H1 (cell line): ENCODE results near the gene WDR33. TPM values are rescaled to one million over a fixed set of nuclear protein-coding genes. Genes with fewer than 3 reads are reported as not detected.
"Not testable (repeated sequence)": the region's sequence is repeated elsewhere in the genome, so short reads cannot be mapped to it uniquely, and the experiment has no call there.

Source experiments
- CTCF ChIA-PET: fragments of 300-600 bp; sonication (Branson Sonifier 250); formaldehyde crosslinking; loops from one replicate; lab custom pipeline; 2021; ENCODE audit not compliant: partially characterized antibody; lab: Charles Lee
- POLR2A ChIA-PET: fragments of 300-600 bp; sonication (Branson Sonifier 250); formaldehyde crosslinking; loops from one replicate; lab custom pipeline; 2021; ENCODE audit warnings: inconsistent platforms; ENCODE audit not compliant: partially characterized antibody; lab: Charles Lee
- DNase-seq, 2 experiments: peaks; one replicate each; pipeline versions ENCODE4 v3.0.0 to v3.0.0-alpha.2; 2010 to 2022; ENCODE audit warnings: low spot score in 2 of 2, low read depth in 1 of 2, mixed read lengths in 1 of 2
- FAIRE-seq: peaks from 2 replicates; lab custom pipeline; 2011; peaks lifted over from hg19 to GRCh38; lab: Jason Lieb, UNC
- H2AFZ ChIP-seq: 2 replicates; pipeline ENCODE4 v1.8.1; 2012; ENCODE audit warnings: low read length, inconsistent platforms
- H2AK5ac ChIP-seq: 2 replicates; pipeline ENCODE4 v1.6.1; 2013; ENCODE audit warnings: low read depth, low read length
- H2BK120ac ChIP-seq: replicated peaks from 2 replicates; pipeline ENCODE3; 2013; ENCODE audit warnings: low read depth, low read length, inconsistent platforms
- H2BK12ac ChIP-seq: 2 replicates; pipeline ENCODE4 v1.6.1; 2013; ENCODE audit warnings: low read depth, low read length
- H2BK15ac ChIP-seq: 2 replicates; pipeline ENCODE4 v1.6.1; 2013; ENCODE audit warnings: low read length
- H2BK20ac ChIP-seq: 2 replicates; pipeline ENCODE4 v1.6.1; 2013; ENCODE audit warnings: low read length
- H2BK5ac ChIP-seq: 2 replicates; pipeline ENCODE4 v1.6.1; 2013; ENCODE audit warnings: low read depth, low read length
- H3K14ac ChIP-seq: 2 replicates; pipeline ENCODE4 v1.6.1; 2013; ENCODE audit warnings: inconsistent platforms; ENCODE audit not compliant: insufficient read length
- H3K18ac ChIP-seq: 2 replicates; pipeline ENCODE4 v1.6.1; 2013; ENCODE audit warnings: low read length; ENCODE audit errors: extremely low read depth
- H3K23ac ChIP-seq: 2 replicates; pipeline ENCODE4 v1.6.1; 2013; ENCODE audit warnings: inconsistent platforms; ENCODE audit not compliant: insufficient read length
- H3K23me2 ChIP-seq: 2 replicates; pipeline ENCODE4 v1.6.1; 2013; ENCODE audit warnings: low read depth, low read length
- H3K27ac ChIP-seq: 2 replicates; pipeline ENCODE4 v1.6.1; 2011; ENCODE audit warnings: low read depth, low read length, inconsistent platforms
- H3K27me3 ChIP-seq, 4 experiments: replicated peaks in 1 of 4; 1 replicate in 1 of 4; 2 replicates in 3 of 4; pipeline versions ENCODE4 v1.6.1 to v1.8.1; 2011 to 2013; ENCODE audit warnings: low read length in 3 of 4, mild to moderate bottlenecking in 3 of 4, inconsistent platforms in 2 of 4, mixed read lengths in 2 of 4, moderate library complexity in 1 of 4; ENCODE audit not compliant: control insufficient read depth in 3 of 4, insufficient read depth in 3 of 4; ENCODE audit errors: extremely low read depth in 1 of 4
- H3K36me3 ChIP-seq, 4 experiments: 2 replicates each; pipeline versions ENCODE4 v1.6.1 to v1.8.1; 2011 to 2013; ENCODE audit warnings: mild to moderate bottlenecking in 4 of 4, low read length in 3 of 4, moderate library complexity in 2 of 4, control low read depth in 1 of 4, inconsistent platforms in 1 of 4; ENCODE audit not compliant: insufficient read depth in 4 of 4, control insufficient read depth in 2 of 4
- H3K4ac ChIP-seq: replicated peaks from 2 replicates; pipeline ENCODE3; 2013; ENCODE audit warnings: low read length, low read depth, mixed read lengths, inconsistent platforms; ENCODE audit not compliant: insufficient read length
- H3K4me1 ChIP-seq, 4 experiments: replicated peaks in 1 of 4; 1 replicate in 1 of 4; 2 replicates in 3 of 4; pipeline versions ENCODE4 v1.6.1 to v1.8.1; 2011 to 2013; ENCODE audit warnings: low read length in 3 of 4, inconsistent platforms in 2 of 4, mixed read lengths in 1 of 4; ENCODE audit not compliant: insufficient read depth in 4 of 4, control insufficient read depth in 3 of 4
- H3K4me2 ChIP-seq, 2 experiments: 2 replicates each; pipeline versions ENCODE4 v1.6.1 to v1.8.1; 2011 to 2013; ENCODE audit warnings: low read depth in 2 of 2, low read length in 2 of 2, control low read depth in 1 of 2, inconsistent platforms in 1 of 2, mild to moderate bottlenecking in 1 of 2; ENCODE audit not compliant: insufficient read depth in 1 of 2
- H3K4me3 ChIP-seq, 4 experiments: fragments of 200-600, 300-600 bp in 1 of 4; sonication (generic), shearing (Covaris generic), sonication (Bioruptor Twin) in 1 of 4; 2 replicates each; pipeline versions ENCODE4 v1.5.1 to v1.8.1; 2011 to 2016; ENCODE audit warnings: low read length in 4 of 4, low read depth in 3 of 4, control low read depth in 2 of 4, inconsistent platforms in 2 of 4, mild to moderate bottlenecking in 2 of 4, mixed read lengths in 1 of 4, moderate library complexity in 1 of 4; ENCODE audit not compliant: insufficient read depth in 2 of 4; ENCODE audit errors: extremely low read depth in 1 of 4
- H3K56ac ChIP-seq: replicated peaks from 2 replicates; pipeline ENCODE3; 2013; ENCODE audit warnings: low read depth, mild to moderate bottlenecking, mixed read lengths, low read length, inconsistent platforms; ENCODE audit not compliant: insufficient read length
- H3K79me1 ChIP-seq: 2 replicates; pipeline ENCODE4 v1.6.1; 2013; ENCODE audit warnings: low read depth, low read length, control low read depth
- H3K79me2 ChIP-seq, 2 experiments: 2 replicates each; pipeline versions ENCODE4 v1.6.1 to v1.8.1; 2012 to 2013; ENCODE audit warnings: low read length in 2 of 2, mild to moderate bottlenecking in 2 of 2, inconsistent platforms in 1 of 2; ENCODE audit not compliant: insufficient read depth in 2 of 2, control insufficient read depth in 1 of 2
- H3K9ac ChIP-seq, 4 experiments: replicated peaks in 1 of 4; 1 replicate in 1 of 4; 2 replicates in 3 of 4; pipeline versions ENCODE4 v1.6.1 to v1.8.1; 2011 to 2013; ENCODE audit warnings: low read depth in 3 of 4, low read length in 3 of 4, control low read depth in 2 of 4, mild to moderate bottlenecking in 2 of 4, moderate library complexity in 2 of 4, inconsistent platforms in 1 of 4; ENCODE audit errors: extremely low read depth in 1 of 4
- H3K9me3 ChIP-seq, 2 experiments: 2 replicates each; pipeline versions ENCODE4 v1.6.1 to v1.8.1; 2012 to 2013; ENCODE audit warnings: mild to moderate bottlenecking in 2 of 2, moderate library complexity in 2 of 2, control low read depth in 1 of 2, inconsistent platforms in 1 of 2, low read depth in 1 of 2, low read length in 1 of 2, mixed read lengths in 1 of 2; ENCODE audit not compliant: insufficient read depth in 2 of 2
- H4K20me1 ChIP-seq, 2 experiments: replicated peaks in 1 of 2; 2 replicates each; pipeline versions ENCODE3 to v1.8.1; 2011 to 2013; ENCODE audit warnings: inconsistent platforms in 2 of 2, low read length in 2 of 2, mild to moderate bottlenecking in 1 of 2; ENCODE audit not compliant: insufficient read depth in 2 of 2, control insufficient read depth in 1 of 2
- H4K5ac ChIP-seq: 2 replicates; pipeline ENCODE4 v1.6.1; 2013; ENCODE audit warnings: low read length, low read depth, mixed read lengths, inconsistent platforms; ENCODE audit not compliant: insufficient read length
- H4K8ac ChIP-seq: 2 replicates; pipeline ENCODE4 v1.8.0; 2013; ENCODE audit warnings: mild to moderate bottlenecking, moderate library complexity, low read length, inconsistent platforms; ENCODE audit not compliant: insufficient read depth; ENCODE audit errors: extremely low read depth
- H4K91ac ChIP-seq: replicated peaks from 2 replicates; pipeline ENCODE3; 2013; ENCODE audit warnings: low read length, mixed read lengths, inconsistent platforms; ENCODE audit not compliant: insufficient read length
- KDM1A ChIP-seq: fragments of 200-600, 300-600 bp; sonication (generic); IDR thresholded peaks from 2 replicates; pipeline ENCODE4 v1.7.1; 2016; ENCODE audit warnings: mild to moderate bottlenecking, low read length, borderline replicate concordance
- MAX ChIP-seq: IDR thresholded peaks from 2 replicates; pipeline ENCODE4 v1.6.1; 2012; ENCODE audit warnings: inconsistent platforms
- RAD21 ChIP-seq, 2 experiments: IDR thresholded peaks in 1 of 2; conservative IDR thresholded peaks in 1 of 2; 2 replicates each; pipeline ENCODE4 v1.6.1; 2011; ENCODE audit warnings: low read depth in 2 of 2, low read length in 2 of 2, improper control_type of control experiment in 1 of 2, inconsistent platforms in 1 of 2, mild to moderate bottlenecking in 1 of 2, moderate library complexity in 1 of 2
- RFX5 ChIP-seq: IDR thresholded peaks from 2 replicates; pipeline ENCODE4 v1.6.1; 2011; ENCODE audit warnings: low read depth, low read length, improper control_type of control experiment, borderline replicate concordance
- RNF2 ChIP-seq: fragments of 200-900, 300-1000 bp; sonication (generic); IDR thresholded peaks from 2 replicates; pipeline ENCODE4 v1.7.1; 2016; ENCODE audit warnings: borderline replicate concordance, low read depth, mild to moderate bottlenecking, antibody characterized with exemption, low read length; ENCODE audit not compliant: poor library complexity, severe bottlenecking; ENCODE audit errors: missing control alignments
- SIX5 ChIP-seq: IDR thresholded peaks from 2 replicates; pipeline ENCODE4 v1.6.1; 2011; ENCODE audit warnings: mild to moderate bottlenecking, low read depth, low read length
- SP2 ChIP-seq: IDR thresholded peaks from 2 replicates; pipeline ENCODE4 v1.6.1; 2012; ENCODE audit warnings: mild to moderate bottlenecking, low read length, inconsistent platforms
- SUZ12 ChIP-seq: fragments of 200-600 bp; sonication (generic); IDR thresholded peaks from 2 replicates; pipeline ENCODE4 v1.6.1; 2012; ENCODE audit warnings: mild to moderate bottlenecking, inconsistent platforms, low read length, moderate library complexity, mixed read lengths
- WGBS, 2 experiments: shearing (Covaris generic) in 1 of 2; methylation state at CpG; one replicate each; pipeline versions ENCODE4 v1.1.6 to v1.1.7; 2013 to 2015; ENCODE audit warnings: low lambda C conversion rate in 2 of 2, mixed read lengths in 2 of 2, inconsistent platforms in 1 of 2, low coverage in 1 of 2, missing lambda C conversion rate in 1 of 2; ENCODE audit not compliant: insufficient replicate concordance in 2 of 2, insufficient coverage in 1 of 2, insufficient read length in 1 of 2; ENCODE audit errors: extremely low coverage in 1 of 2, missing lambda C conversion rate in 1 of 2; 5-methylcytosine and 5-hydroxymethylcytosine counted together
- polyA plus RNA-seq, 7 experiments: library from polyadenylated mRNA; depleted of rRNA in 3 of 7; stranded (reverse) in 5 of 7; unstranded in 2 of 7; fragments of >200 nt in 5 of 7; fragments of 200-250 nt in 2 of 7; gene quantifications; 1 replicate in 5 of 7; 2 replicates in 1 of 7; 4 replicates in 1 of 7; pipeline versions ENCODE4 v1.2.1 to v1.2.3, GENCODE V29; 2011 to 2013; ENCODE audit warnings: missing spikeins in 2 of 7, mixed read lengths in 2 of 7
- total RNA-seq: library from RNA; stranded (reverse); fragmentation: NEBNext Ultra II Directional; extraction: Animal tissue kit (Norgen Biotek cat#: 25700); gene quantifications from 2 replicates; pipeline ENCODE4 v1.2.1, GENCODE V29; 2021

WDR33 gene
- total and polyA plus RNA-seq, 2 of the 8 experiments (the other 6 are each of a cell fraction or from before 2014, with no cell fraction given), result 18.1 to 82.7 TPM

- TF ChIP-seq SP2 (no peak), RFX5 (no peak), SIX5 (no peak), KDM1A (no peak), RAD21 (IDR thresholded peaks at IDR 0.05 in 1 of 2, conservative IDR thresholded peaks at IDR 0.05 in 1 of 2; ENCODE audit: low read depth in 2 of 2, low read length in 2 of 2) (no peak), SUZ12 (no peak), MAX (no peak), RNF2 (no peak)
Measured at GRCh38 chr2:127814677-127815076, 3.7 kb upstream of the WDR33 start (continued).

- H3K14ac ChIP-seq, CTCF ChIA-PET, H3K9me3 ChIP-seq, DNase-seq, H2BK12ac ChIP-seq, H4K91ac ChIP-seq, H4K8ac ChIP-seq, H4K5ac ChIP-seq, FAIRE-seq, H3K79me1 ChIP-seq, H3K27ac ChIP-seq, H3K56ac ChIP-seq, H3K4me3 ChIP-seq, H2BK120ac ChIP-seq, H3K9ac ChIP-seq, H3K23me2 ChIP-seq, H2BK5ac ChIP-seq, H2AK5ac ChIP-seq, H3K18ac ChIP-seq, H3K23ac ChIP-seq, H2BK20ac ChIP-seq, POLR2A ChIA-PET, H2BK15ac ChIP-seq, H2AFZ ChIP-seq, H3K4me1 ChIP-seq, H3K4me2 ChIP-seq, H4K20me1 ChIP-seq, H3K36me3 ChIP-seq, H3K27me3 ChIP-seq, H3K4ac ChIP-seq: not testable (repeated sequence)
- WGBS, 2 experiments, result 90% methylated on average over 3 of the region's 3 CpGs; no CpG with 5 or more reads in 1 of the 2 experiments
- peaks cover 13 to 33% of the 10 kb centered on the region in 2 experiments for H3K79me2 ChIP-seq
Measured at GRCh38 chr2:127812441-127812840, 1.5 kb upstream of the WDR33 start.
